NCI-H774 (cell line): ENCODE measurements around the gene CELF1.

Source experiments
- DNase-seq: peaks from one replicate; lab custom pipeline; 2025; lab: John Stamatoyannopoulos, UW

Gene CELF1

DNA sequence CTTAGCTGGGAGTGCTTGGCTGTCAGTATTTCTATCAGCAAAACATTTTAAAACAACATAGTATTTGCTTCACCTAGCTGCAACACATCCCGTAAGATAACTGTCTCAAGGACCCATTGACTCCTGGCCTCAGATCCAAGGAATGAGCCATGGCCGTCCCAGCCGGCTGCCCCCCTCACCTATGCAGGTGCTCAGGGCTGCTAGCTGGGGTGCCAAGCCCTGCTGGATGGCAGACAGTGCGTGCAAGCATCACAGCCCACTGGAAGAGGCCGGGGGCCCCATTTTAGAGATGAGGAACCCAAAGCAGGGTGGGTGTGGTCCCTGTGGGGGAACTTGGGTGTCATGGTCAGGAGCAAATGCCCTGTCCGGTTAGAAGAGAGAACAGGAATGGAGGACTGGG lies 135.2 kb downstream of the CELF1 start:
- no peak for DNase-seq

DNA sequence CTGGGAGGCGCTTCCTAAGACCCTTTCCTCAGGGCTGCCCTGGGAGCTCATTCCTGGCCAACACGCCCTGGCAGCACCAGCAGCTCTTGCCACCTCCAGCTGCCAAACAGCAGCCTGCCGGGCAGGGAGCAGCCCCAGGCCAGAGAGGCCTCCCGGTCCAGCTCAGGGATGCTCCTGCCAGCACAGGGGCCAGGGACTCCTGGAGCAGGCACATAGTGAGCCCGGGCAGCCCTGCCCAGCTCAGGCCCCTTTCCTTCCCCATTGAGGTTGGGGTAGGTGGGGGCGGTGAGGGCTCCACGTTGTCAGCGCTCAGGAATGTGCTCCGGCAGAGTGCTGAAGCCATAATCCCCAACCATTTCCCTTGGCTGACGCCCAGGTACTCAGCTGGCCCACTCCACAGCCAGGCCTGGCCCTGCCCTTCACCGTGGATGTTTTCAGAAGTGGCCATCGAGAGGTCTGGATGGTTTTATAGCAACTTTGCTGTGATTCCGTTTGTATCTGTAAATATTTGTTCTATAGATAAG lies 136.9 kb downstream of the CELF1 start:
- DNase-seq = no peak
